Measurements from ENCODE around the gene GOLGA6L1. TPM values are rescaled to one million over a fixed set of nuclear protein-coding genes. Genes with fewer than 3 reads are reported as not detected.
"Not testable (repeated sequence)": the region's sequence is repeated elsewhere in the genome, so short reads cannot be mapped to it uniquely, and the experiment has no call there.

GOLGA6L1 gene
- total and polyA plus RNA-seq, 2 experiments from 2014 or later, result not detected

DNA sequence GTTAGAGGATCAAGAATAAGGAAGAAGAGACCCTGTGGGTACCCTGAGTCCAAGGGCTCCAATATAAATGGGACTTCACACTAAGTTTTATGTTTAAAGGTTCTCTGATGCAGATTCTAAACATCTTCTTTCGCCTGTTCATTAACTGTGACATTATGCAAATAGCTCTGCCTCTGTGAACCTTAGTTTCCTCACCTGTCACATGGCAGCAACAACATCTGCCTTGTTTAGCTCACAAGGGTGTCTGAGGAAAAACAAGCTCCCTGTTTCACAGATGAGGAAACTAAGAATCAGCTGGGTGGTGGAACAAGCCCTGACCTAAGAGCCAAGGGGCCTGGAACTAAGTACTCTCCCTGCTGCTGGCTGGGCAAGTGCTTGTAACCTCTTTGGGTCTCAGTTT, 40.8 kb downstream of the GOLGA6L1 start:
- Histone ChIP-seq H3K36me3 (no peaks in the 10 kb centered on the region), H3K27me3 (peaks cover 6% of the 10 kb centered on the region), H3K4me1 (ENCODE audit: low read depth) (no peaks in the 10 kb centered on the region), H3K27ac (no peak overlapping the region), H3K4me3 (no peak overlapping the region), H3K9me3 (ENCODE audit: low read depth) (no peaks in the 10 kb centered on the region)
- TF ChIP-seq, protein P1, sequence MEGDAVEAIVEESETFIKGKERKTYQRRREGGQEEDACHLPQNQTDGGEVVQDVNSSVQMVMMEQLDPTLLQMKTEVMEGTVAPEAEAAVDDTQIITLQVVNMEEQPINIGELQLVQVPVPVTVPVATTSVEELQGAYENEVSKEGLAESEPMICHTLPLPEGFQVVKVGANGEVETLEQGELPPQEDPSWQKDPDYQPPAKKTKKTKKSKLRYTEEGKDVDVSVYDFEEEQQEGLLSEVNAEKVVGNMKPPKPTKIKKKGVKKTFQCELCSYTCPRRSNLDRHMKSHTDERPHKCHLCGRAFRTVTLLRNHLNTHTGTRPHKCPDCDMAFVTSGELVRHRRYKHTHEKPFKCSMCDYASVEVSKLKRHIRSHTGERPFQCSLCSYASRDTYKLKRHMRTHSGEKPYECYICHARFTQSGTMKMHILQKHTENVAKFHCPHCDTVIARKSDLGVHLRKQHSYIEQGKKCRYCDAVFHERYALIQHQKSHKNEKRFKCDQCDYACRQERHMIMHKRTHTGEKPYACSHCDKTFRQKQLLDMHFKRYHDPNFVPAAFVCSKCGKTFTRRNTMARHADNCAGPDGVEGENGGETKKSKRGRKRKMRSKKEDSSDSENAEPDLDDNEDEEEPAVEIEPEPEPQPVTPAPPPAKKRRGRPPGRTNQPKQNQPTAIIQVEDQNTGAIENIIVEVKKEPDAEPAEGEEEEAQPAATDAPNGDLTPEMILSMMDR (IDR thresholded peaks at IDR 0.05; ENCODE audit: low read depth, low read length), result no peak
- no peak for DNase-seq (ENCODE audit: low read depth in 1 of 2, low spot score in 1 of 2)

DNA sequence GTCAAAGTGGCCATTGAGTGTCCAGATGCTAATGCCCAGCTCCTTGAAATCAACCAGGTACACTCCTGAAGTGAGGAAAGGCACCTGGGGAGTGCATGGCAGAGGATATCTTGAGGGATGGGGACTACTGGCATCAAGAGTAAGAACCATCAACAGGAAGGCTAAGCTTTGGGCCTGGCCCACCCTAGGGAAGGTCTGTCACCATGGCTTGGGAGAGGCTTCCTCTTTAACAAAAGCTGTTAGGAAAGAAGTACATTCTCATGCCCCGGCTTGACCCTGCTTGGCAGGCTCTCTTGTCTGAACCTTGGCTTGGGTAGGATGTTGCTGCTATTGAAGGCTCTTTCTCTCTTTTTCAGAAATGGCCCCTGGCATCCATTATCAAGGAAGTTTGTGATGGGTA, 53.5 kb downstream of the GOLGA6L1 start:
- no peaks in the 10 kb centered on the region for H3K27me3 ChIP-seq
- no peak for DNase-seq (ENCODE audit: low read depth in 1 of 2, low spot score in 1 of 2)
- no peak overlapping the region for H3K4me3 ChIP-seq

DNA sequence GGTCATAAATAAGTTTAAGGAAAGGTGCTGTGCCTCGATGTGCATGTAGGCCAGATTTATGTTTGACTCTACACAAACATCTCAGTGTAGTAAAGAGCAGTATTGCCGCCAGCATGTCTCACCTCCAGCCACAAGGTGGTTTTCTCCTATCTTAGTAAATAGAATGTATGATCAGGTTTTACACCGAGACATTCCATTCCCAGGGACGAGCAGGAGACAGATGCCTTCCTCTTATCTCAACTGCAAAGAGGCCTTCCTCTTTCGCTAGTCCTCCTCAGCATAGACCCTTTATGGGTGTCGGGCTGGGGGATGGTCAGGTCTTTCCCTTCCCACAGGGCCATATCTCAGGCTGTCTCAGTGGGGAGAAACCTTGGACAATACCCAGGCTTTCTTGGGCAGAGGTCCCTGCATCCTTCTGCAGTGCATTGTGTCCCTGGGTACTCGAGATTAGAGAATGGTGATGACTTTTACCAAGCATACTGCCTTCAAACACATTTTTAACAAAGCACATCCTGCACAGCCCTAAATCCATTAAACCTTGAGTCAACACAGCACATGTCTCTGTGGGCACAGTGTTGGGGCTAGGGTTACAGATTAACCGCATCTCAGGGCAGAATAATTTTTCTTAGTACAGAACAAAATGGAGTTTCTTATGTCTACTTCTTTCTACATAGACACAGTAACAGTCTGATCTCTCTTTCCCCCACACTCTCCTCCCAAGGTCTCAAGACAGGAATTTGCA, 54.5 kb downstream of the GOLGA6L1 start:
- H3K9me3 ChIP-seq (ENCODE audit: low read depth); H3K4me1 ChIP-seq (ENCODE audit: low read depth); DNase-seq (ENCODE audit: low read depth in 1 of 2, low spot score in 1 of 2); H3K4me3 ChIP-seq; H3K36me3 ChIP-seq; H3K27me3 ChIP-seq; H3K27ac ChIP-seq: not testable (repeated sequence)

More for the DNA sequence above, 53.5 kb downstream of the GOLGA6L1 start:
- TF ChIP-seq, protein P1 (IDR thresholded peaks at IDR 0.05; ENCODE audit: low read depth, low read length), result no peak
- H3K27ac ChIP-seq, result no peak overlapping the region
- H3K9me3 ChIP-seq (ENCODE audit: low read depth), result no peaks in the 10 kb centered on the region
- H3K4me1 ChIP-seq (ENCODE audit: low read depth), result no peaks in the 10 kb centered on the region
- H3K36me3 ChIP-seq, result no peaks in the 10 kb centered on the region

DNA sequence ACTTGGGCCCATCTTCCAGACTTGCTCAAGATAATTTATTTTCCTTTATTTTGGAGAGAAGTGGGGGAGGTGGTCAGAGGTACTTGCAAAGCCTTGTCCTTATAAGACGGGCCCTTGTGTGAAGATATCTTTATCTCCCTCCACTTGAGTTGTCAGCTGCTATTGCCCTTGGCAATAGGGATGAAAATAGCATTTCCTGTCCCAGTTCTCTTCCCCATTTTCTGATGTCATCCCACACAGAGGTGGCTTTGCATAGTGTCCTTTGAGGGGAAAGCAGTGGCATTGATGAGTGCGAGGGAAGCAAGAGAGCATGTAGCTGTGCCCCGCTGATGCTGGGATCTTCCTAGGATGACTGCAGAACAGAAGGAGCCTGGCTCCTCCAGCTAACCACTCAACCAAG, 55.4 kb downstream of the GOLGA6L1 start:
- no peak overlapping the region for H3K4me3 ChIP-seq
- TF ChIP-seq, protein P1 (IDR thresholded peaks at IDR 0.05; ENCODE audit: low read depth, low read length), result no peak
- no peaks in the 10 kb centered on the region for H3K36me3 ChIP-seq
- peak in 1 of 2 donors; percentile 1 for DNase-seq (ENCODE audit: low read depth in 1 of 2, low spot score in 1 of 2)
- no peaks in the 10 kb centered on the region for H3K27me3 ChIP-seq
- no peaks in the 10 kb centered on the region for H3K9me3 ChIP-seq (ENCODE audit: low read depth)
- no peaks in the 10 kb centered on the region for H3K4me1 ChIP-seq (ENCODE audit: low read depth)
- no peak overlapping the region for H3K27ac ChIP-seq

DNA sequence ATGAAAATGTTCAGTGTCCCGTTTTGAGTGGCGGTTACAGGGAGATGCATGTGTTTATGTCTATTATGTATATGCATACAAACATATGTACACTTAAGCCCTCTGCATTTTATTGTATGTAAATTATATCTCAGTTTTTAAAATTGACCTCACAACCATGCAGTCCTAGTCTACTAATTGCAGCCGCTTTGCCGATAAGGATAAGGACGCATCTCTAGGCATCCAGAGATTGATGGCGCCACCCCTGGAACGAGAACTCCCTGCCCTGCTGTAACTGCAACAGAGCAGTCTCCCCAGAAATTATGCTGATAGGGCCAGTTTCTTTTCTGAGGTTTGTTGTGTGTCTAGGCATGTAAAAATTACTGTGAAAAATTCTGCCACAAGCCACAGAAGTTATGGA, 56.9 kb downstream of the GOLGA6L1 start:
- H3K4me3 ChIP-seq, result no peak overlapping the region
- no peak for DNase-seq (ENCODE audit: low read depth in 1 of 2, low spot score in 1 of 2)
- H3K4me1 ChIP-seq (ENCODE audit: low read depth), result no peaks in the 10 kb centered on the region
- TF ChIP-seq, protein P1 (IDR thresholded peaks at IDR 0.05; ENCODE audit: low read depth, low read length), result no peak
- H3K9me3 ChIP-seq (ENCODE audit: low read depth), result no peaks in the 10 kb centered on the region
- peaks cover under 1% of the 10 kb centered on the region for H3K27me3 ChIP-seq
- no peaks in the 10 kb centered on the region for H3K36me3 ChIP-seq
- no peak overlapping the region for H3K27ac ChIP-seq

Other genes starting within 250 kb of the GOLGA6L1 start
- gene CYFIP1, start 156.5 kb downstream of the GOLGA6L1 start, total RNA-seq, result 36.7 and 38.7 TPM in 2 replicates
- 32.9 and 39.1 TPM in 2 replicates for gene CYFIP1, start 156.5 kb downstream of the GOLGA6L1 start, polyA plus RNA-seq
- gene TUBGCP5, start 97.3 kb downstream of the GOLGA6L1 start, total RNA-seq, result 13.2 and 14.6 TPM in 2 replicates
- 11.8 and 19.1 TPM in 2 replicates for gene TUBGCP5, start 97.3 kb downstream of the GOLGA6L1 start, polyA plus RNA-seq
- not detected in 2 replicates for gene GOLGA6L26, start 197.4 kb upstream of the GOLGA6L1 start, total RNA-seq
- gene GOLGA6L26, start 197.4 kb upstream of the GOLGA6L1 start, polyA plus RNA-seq, result not detected in 2 replicates
- gene GOLGA8S, start 217.9 kb upstream of the GOLGA6L1 start, total RNA-seq, result 0.04 TPM in 1 of 2 replicates, not detected in the other
- gene GOLGA8S, start 217.9 kb upstream of the GOLGA6L1 start, polyA plus RNA-seq, result not detected in 2 replicates

All from cardiac muscle cell (in vitro differentiated cells and primary cell).